HEK293 (cell line): Measurements from ENCODE around the gene COX7A1.
A peak's percentile ranks its signal among the peaks of the same experiment; 100 is the strongest.

Experiments used
- BCL11B ChIP-seq: fragments of 450-650 bp; formaldehyde crosslinking; IDR thresholded peaks from 2 replicates; pipeline ENCODE4 v1.5.1; 2016; ENCODE audit warnings: low read depth, missing biosample characterization, missing genetic modification characterization
- CTCF ChIP-seq: fragments of 450-650 bp; formaldehyde crosslinking; IDR thresholded peaks from 2 replicates; pipeline ENCODE4 v1.5.1; 2016; ENCODE audit warnings: missing biosample characterization, missing genetic modification characterization
- GLI2 ChIP-seq: fragments of 450-650 bp; formaldehyde crosslinking; IDR thresholded peaks from 2 replicates; pipeline ENCODE4; 2017; ENCODE audit warnings: missing biosample characterization, missing genetic modification characterization, low read depth, borderline replicate concordance
- KLF16 ChIP-seq: fragments of 450-650 bp; formaldehyde crosslinking; IDR thresholded peaks from 2 replicates; pipeline ENCODE4 v1.5.1; 2017; ENCODE audit warnings: missing biosample characterization, missing genetic modification characterization
- PRDM10 ChIP-seq: fragments of 450-650 bp; formaldehyde crosslinking; IDR thresholded peaks from 2 replicates; pipeline ENCODE4 v1.5.1; 2016; ENCODE audit warnings: missing biosample characterization, missing genetic modification characterization
- SP3 ChIP-seq: fragments of 450-650 bp; formaldehyde crosslinking; IDR thresholded peaks from 2 replicates; pipeline ENCODE4 v1.5.1; 2016; ENCODE audit warnings: missing biosample characterization, missing genetic modification characterization
- YY1 ChIP-seq: fragments of 450-650 bp; formaldehyde crosslinking; IDR thresholded peaks from 2 replicates; pipeline ENCODE4 v1.5.1; 2018; ENCODE audit warnings: missing biosample characterization, missing genetic modification characterization
- ZBTB1 ChIP-seq: fragments of 450-650 bp; formaldehyde crosslinking; IDR thresholded peaks from 2 replicates; pipeline ENCODE4 v1.5.1; 2016; ENCODE audit warnings: missing biosample characterization, missing genetic modification characterization
- ZIC2 ChIP-seq: fragments of 450-650 bp; formaldehyde crosslinking; IDR thresholded peaks from 2 replicates; pipeline ENCODE4 v1.5.1; 2016; ENCODE audit warnings: missing biosample characterization, missing genetic modification characterization
- ZNF16 ChIP-seq: fragments of 450-650 bp; formaldehyde crosslinking; IDR thresholded peaks from 2 replicates; pipeline ENCODE4 v1.5.1; 2016; ENCODE audit warnings: low read depth, missing biosample characterization, missing genetic modification characterization
- ZNF169 ChIP-seq: fragments of 450-650 bp; formaldehyde crosslinking; IDR thresholded peaks from 2 replicates; pipeline ENCODE4 v1.5.1; 2016; ENCODE audit warnings: missing biosample characterization, missing genetic modification characterization
- ZNF18 ChIP-seq: fragments of 450-650 bp; formaldehyde crosslinking; IDR thresholded peaks from 2 replicates; pipeline ENCODE4 v1.5.1; 2016; ENCODE audit warnings: missing biosample characterization, missing genetic modification characterization
- ZNF184 ChIP-seq: fragments of 450-650 bp; IDR thresholded peaks from 2 replicates; pipeline ENCODE4 v1.5.1; 2018; ENCODE audit warnings: missing biosample characterization, mild to moderate bottlenecking, missing genetic modification characterization
- ZNF2 ChIP-seq: fragments of 450-650 bp; formaldehyde crosslinking; IDR thresholded peaks from 2 replicates; pipeline ENCODE4 v1.5.1; 2016; ENCODE audit warnings: missing biosample characterization, missing genetic modification characterization
- ZNF248 ChIP-seq: fragments of 450-650 bp; formaldehyde crosslinking; IDR thresholded peaks from 2 replicates; pipeline ENCODE4 v1.5.1; 2017; ENCODE audit warnings: missing biosample characterization, missing genetic modification characterization
- ZNF350 ChIP-seq: fragments of 450-650 bp; formaldehyde crosslinking; IDR thresholded peaks from 2 replicates; pipeline ENCODE4 v1.5.0; 2017; ENCODE audit warnings: missing biosample characterization, mild to moderate bottlenecking, missing genetic modification characterization
- ZNF394 ChIP-seq: fragments of 450-650 bp; formaldehyde crosslinking; IDR thresholded peaks from 2 replicates; pipeline ENCODE4 v1.5.1; 2016; ENCODE audit warnings: missing biosample characterization, missing genetic modification characterization, mild to moderate bottlenecking, moderate library complexity, borderline replicate concordance
- ZNF433 ChIP-seq: fragments of 450-650 bp; formaldehyde crosslinking; IDR thresholded peaks from 2 replicates; pipeline ENCODE4 v1.5.1; 2016; ENCODE audit warnings: missing biosample characterization, missing genetic modification characterization, low read depth
- ZNF558 ChIP-seq: fragments of 450-650 bp; formaldehyde crosslinking; IDR thresholded peaks from 2 replicates; pipeline ENCODE4 v1.5.1; 2016; ENCODE audit warnings: missing biosample characterization, missing genetic modification characterization
- ZNF571 ChIP-seq: fragments of 450-650 bp; formaldehyde crosslinking; IDR thresholded peaks from 2 replicates; pipeline ENCODE4 v1.5.0; 2017; ENCODE audit warnings: missing biosample characterization, missing genetic modification characterization
- ZNF610 ChIP-seq: fragments of 450-650 bp; formaldehyde crosslinking; IDR thresholded peaks from 2 replicates; pipeline ENCODE4 v1.5.1; 2016; ENCODE audit warnings: missing biosample characterization, missing genetic modification characterization, borderline replicate concordance
- ZNF658 ChIP-seq: fragments of 450-650 bp; formaldehyde crosslinking; IDR thresholded peaks from 2 replicates; pipeline ENCODE4; 2016; ENCODE audit warnings: missing biosample characterization, missing genetic modification characterization
- ZNF660 ChIP-seq: fragments of 450-650 bp; IDR thresholded peaks from 2 replicates; pipeline ENCODE4 v1.5.1; 2018; ENCODE audit warnings: missing biosample characterization, mild to moderate bottlenecking, missing genetic modification characterization
- ZNF677 ChIP-seq: fragments of 450-650 bp; IDR thresholded peaks from 2 replicates; pipeline ENCODE4 v1.5.0; 2018; ENCODE audit warnings: missing biosample characterization, mild to moderate bottlenecking, missing genetic modification characterization, moderate library complexity
- ZNF692 ChIP-seq: fragments of 450-650 bp; formaldehyde crosslinking; IDR thresholded peaks from 2 replicates; pipeline ENCODE4 v1.5.1; 2016; ENCODE audit warnings: missing biosample characterization, missing genetic modification characterization
- ZSCAN23 ChIP-seq: fragments of 450-650 bp; formaldehyde crosslinking; IDR thresholded peaks from 2 replicates; pipeline ENCODE4 v1.5.1; 2016; ENCODE audit warnings: missing biosample characterization, missing genetic modification characterization
- TF ChIP-seq, protein P1 (sequence below): fragments of 450-650 bp; formaldehyde crosslinking; IDR thresholded peaks from 2 replicates; pipeline ENCODE4 v1.5.1; 2016; ENCODE audit warnings: missing biosample characterization, missing genetic modification characterization

The COX7A1 gene

GRCh38 chr19:36115453-36116343 lies 36.5 kb downstream of the COX7A1 start, which contains the start of gene TBCB (continued):
- TF ChIP-seq ZNF350 (tag by site-specific recombination) (no peak), ZNF169 (no peak), ZNF658 (tag by site-specific recombination) (no peak), ZBTB1 (tag by site-specific recombination) (no peak), ZNF184 (tag by site-specific recombination) (no peak), ZSCAN23 (tag by site-specific recombination) (no peak), PRDM10 (tag by site-specific recombination) (peak; percentile 79), ZNF571 (tag by site-specific recombination) (no peak), GLI2 (tag by site-specific recombination) (no peak), YY1 (peak; percentile 93; the same call in 1 of the 2 replicates), ZNF692 (tag by site-specific recombination) (peak; percentile 31), ZNF677 (tag by site-specific recombination) (no peak), ZNF660 (tag by site-specific recombination) (no peak; the same call in 1 of the 2 replicates), ZNF18 (tag by site-specific recombination) (peak; percentile 26), ZNF16 (tag by site-specific recombination) (no peak), ZIC2 (peak; percentile 77), ZNF394 (no peak), ZNF610 (tag by site-specific recombination) (peak; percentile 76), KLF16 (peak; percentile 91), ZNF433 (tag by site-specific recombination) (no peak), SP3 (tag by site-specific recombination) (peak; percentile 97), BCL11B (no peak), ZNF2 (tag by site-specific recombination) (peak; percentile 22; the same call in 1 of the 2 replicates), CTCF (no peak), ZNF558 (tag by site-specific recombination) (no peak), ZNF248 (tag by site-specific recombination) (no peak)
- TF ChIP-seq, protein P1, sequence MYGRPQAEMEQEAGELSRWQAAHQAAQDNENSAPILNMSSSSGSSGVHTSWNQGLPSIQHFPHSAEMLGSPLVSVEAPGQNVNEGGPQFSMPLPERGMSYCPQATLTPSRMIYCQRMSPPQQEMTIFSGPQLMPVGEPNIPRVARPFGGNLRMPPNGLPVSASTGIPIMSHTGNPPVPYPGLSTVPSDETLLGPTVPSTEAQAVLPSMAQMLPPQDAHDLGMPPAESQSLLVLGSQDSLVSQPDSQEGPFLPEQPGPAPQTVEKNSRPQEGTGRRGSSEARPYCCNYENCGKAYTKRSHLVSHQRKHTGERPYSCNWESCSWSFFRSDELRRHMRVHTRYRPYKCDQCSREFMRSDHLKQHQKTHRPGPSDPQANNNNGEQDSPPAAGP, result peak; percentile 74
